HG02588 (cell line): ENCODE measurements around the gene FAM9C.

Source experiments
- ATAC-seq: cut with Tn5 transposase; IDR thresholded peaks from one replicate; pipeline ENCODE4 v1.9.1; 2021; ENCODE audit warnings: mild to moderate bottlenecking, moderate library complexity; ENCODE audit not compliant: unreplicated experiment

Gene FAM9C

GRCh38 chrX:13008851-13009250, 35.6 kb downstream of the FAM9C start:
- no peak for ATAC-seq

GRCh38 chrX:13008189-13008533, 36.3 kb downstream of the FAM9C start:
- no peak for ATAC-seq

- ATAC-seq, result no peak
Measured at GRCh38 chrX:13007519-13008188, 36.8 kb downstream of the FAM9C start.

- ATAC-seq, result peak; percentile 39
Measured at GRCh38 chrX:13005661-13006473, 38.6 kb downstream of the FAM9C start.

- ATAC-seq, result no peak
Measured at GRCh38 chrX:13001961-13002671, 42.3 kb downstream of the FAM9C start.

GRCh38 chrX:13001097-13001496, 43.3 kb downstream of the FAM9C start:
- no peak for ATAC-seq

- peak; percentile 37 for ATAC-seq
Measured at GRCh38 chrX:13000301-13000811, 44.1 kb downstream of the FAM9C start.

GRCh38 chrX:12999422-12999821, 45.0 kb downstream of the FAM9C start:
- peak; percentile 48 for ATAC-seq

- no peak for ATAC-seq
Measured at GRCh38 chrX:12997906-12998687, 46.3 kb downstream of the FAM9C start.

GRCh38 chrX:12996934-12997435, 47.4 kb downstream of the FAM9C start:
- ATAC-seq, result no peak

GRCh38 chrX:12994321-12994720, 50.1 kb downstream of the FAM9C start:
- ATAC-seq, result no peak

- ATAC-seq, result no peak
Measured at GRCh38 chrX:12993826-12994225, 50.6 kb downstream of the FAM9C start.

GRCh38 chrX:12992544-12993118, 51.8 kb downstream of the FAM9C start:
- ATAC-seq, result no peak

- ATAC-seq, result no peak
Measured at GRCh38 chrX:12991575-12991974, 52.8 kb downstream of the FAM9C start.

GRCh38 chrX:12989461-12989860, 55.0 kb downstream of the FAM9C start:
- ATAC-seq, result no peak

GRCh38 chrX:12988797-12989196, 55.6 kb downstream of the FAM9C start:
- no peak for ATAC-seq

GRCh38 chrX:12987900-12988594, 56.4 kb downstream of the FAM9C start:
- ATAC-seq, result no peak

- ATAC-seq, result no peak
Measured at GRCh38 chrX:12987340-12987739, 57.1 kb downstream of the FAM9C start.

- ATAC-seq, result no peak
Measured at GRCh38 chrX:12986886-12987285, 57.5 kb downstream of the FAM9C start.
